Osteocyte (in vitro differentiated cells): ENCODE measurements around the gene NSUN6. TPM values are rescaled to one million over a fixed set of nuclear protein-coding genes. Genes with fewer than 3 reads are reported as not detected.

Source experiments
- DNase-seq: peaks from one replicate; pipeline ENCODE4 v3.0.0; 2021; ENCODE audit warnings: mixed read lengths; ENCODE audit not compliant: unreplicated experiment; ENCODE audit errors: extremely low spot score
- H3K27ac Mint-ChIP-seq: one replicate; pipeline ENCODE4 v1.8.0; 2021; ENCODE audit warnings: mild to moderate bottlenecking, mixed read lengths; ENCODE audit not compliant: unreplicated experiment
- H3K27me3 Mint-ChIP-seq: one replicate; pipeline ENCODE4 v1.8.0; 2021; ENCODE audit warnings: mixed read lengths; ENCODE audit not compliant: unreplicated experiment
- H3K36me3 Mint-ChIP-seq: one replicate; pipeline ENCODE4 v1.8.0; 2021; ENCODE audit warnings: mixed read lengths; ENCODE audit not compliant: unreplicated experiment
- H3K4me1 Mint-ChIP-seq: one replicate; pipeline ENCODE4 v1.8.0; 2021; ENCODE audit warnings: mixed read lengths; ENCODE audit not compliant: unreplicated experiment
- H3K4me3 Mint-ChIP-seq: one replicate; pipeline ENCODE4 v1.8.0; 2021; ENCODE audit warnings: mild to moderate bottlenecking, moderate library complexity, mixed read lengths; ENCODE audit not compliant: unreplicated experiment
- H3K9me3 Mint-ChIP-seq: one replicate; pipeline ENCODE4 v1.8.0; 2021; ENCODE audit warnings: mixed read lengths; ENCODE audit not compliant: unreplicated experiment
- total RNA-seq: library from RNA; stranded (reverse); gene quantifications from 2 replicates; pipeline ENCODE4 v1.2.1, GENCODE V29; 2021
- TF ChIP-seq, protein P1 (sequence below): fragments of 200-600 bp; sonication (generic); IDR thresholded peaks from 2 replicates; pipeline ENCODE4 v1.5.0; 2021; ENCODE audit warnings: antibody characterized with exemption, mild to moderate bottlenecking, moderate library complexity

The NSUN6 gene
- total RNA-seq, 1 donor from 2014 or later, result 8.3 TPM

DNA sequence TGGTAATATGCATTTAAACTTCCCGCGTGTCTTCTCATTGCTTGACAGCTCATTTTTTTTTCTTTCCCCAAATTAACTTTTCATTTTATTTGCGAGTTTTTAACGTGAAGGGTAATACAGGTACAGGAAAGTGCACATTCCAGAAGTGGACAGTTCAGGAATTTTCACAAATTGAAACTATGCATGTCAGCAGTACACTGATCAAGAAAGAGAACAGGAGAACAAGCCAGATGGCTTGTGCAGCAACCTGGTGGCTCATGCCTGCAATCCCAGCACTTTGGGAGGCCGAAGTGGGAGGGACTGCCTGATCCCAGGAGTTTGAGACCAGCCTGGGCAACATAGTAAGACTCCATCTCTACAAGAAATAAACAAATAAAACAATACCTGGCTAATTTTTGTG is 36.3 kb upstream of the NSUN6 start:
- Mint-ChIP-seq H3K9me3 (no peaks in the 10 kb centered on the region), H3K36me3 (peaks cover 6% of the 10 kb centered on the region), H3K4me1 (peaks cover 3% of the 10 kb centered on the region), H3K4me3 (no peak overlapping the region), H3K27me3 (peaks cover 10% of the 10 kb centered on the region), H3K27ac (no peak overlapping the region)
- DNase-seq, result no peak
- TF ChIP-seq, protein P1, sequence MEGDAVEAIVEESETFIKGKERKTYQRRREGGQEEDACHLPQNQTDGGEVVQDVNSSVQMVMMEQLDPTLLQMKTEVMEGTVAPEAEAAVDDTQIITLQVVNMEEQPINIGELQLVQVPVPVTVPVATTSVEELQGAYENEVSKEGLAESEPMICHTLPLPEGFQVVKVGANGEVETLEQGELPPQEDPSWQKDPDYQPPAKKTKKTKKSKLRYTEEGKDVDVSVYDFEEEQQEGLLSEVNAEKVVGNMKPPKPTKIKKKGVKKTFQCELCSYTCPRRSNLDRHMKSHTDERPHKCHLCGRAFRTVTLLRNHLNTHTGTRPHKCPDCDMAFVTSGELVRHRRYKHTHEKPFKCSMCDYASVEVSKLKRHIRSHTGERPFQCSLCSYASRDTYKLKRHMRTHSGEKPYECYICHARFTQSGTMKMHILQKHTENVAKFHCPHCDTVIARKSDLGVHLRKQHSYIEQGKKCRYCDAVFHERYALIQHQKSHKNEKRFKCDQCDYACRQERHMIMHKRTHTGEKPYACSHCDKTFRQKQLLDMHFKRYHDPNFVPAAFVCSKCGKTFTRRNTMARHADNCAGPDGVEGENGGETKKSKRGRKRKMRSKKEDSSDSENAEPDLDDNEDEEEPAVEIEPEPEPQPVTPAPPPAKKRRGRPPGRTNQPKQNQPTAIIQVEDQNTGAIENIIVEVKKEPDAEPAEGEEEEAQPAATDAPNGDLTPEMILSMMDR, result no peak

DNA sequence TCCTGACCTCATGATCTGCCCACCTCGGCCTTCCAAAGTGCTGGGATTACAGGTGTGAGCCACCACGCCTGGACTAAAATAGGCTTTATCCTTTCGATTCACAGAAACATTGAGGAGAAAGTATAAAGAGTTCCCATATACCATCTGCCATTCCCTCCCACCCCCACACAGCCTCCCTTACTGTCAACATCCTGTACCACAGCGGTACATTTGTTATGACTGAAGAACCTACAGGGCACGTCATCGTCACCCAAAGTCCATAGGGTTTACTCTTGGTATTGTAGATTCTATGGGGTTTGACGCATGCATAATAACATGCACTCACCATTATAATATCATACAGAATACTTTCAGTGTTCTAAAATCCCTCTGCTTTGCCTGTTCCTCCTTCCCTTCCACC is 35.8 kb upstream of the NSUN6 start:
- no peak for DNase-seq
- TF ChIP-seq, protein P1, result no peak
- Mint-ChIP-seq H3K4me1 (peaks cover 3% of the 10 kb centered on the region), H3K36me3 (peaks cover 10% of the 10 kb centered on the region), H3K27ac (no peak overlapping the region), H3K4me3 (no peak overlapping the region), H3K9me3 (no peaks in the 10 kb centered on the region), H3K27me3 (peaks cover 10% of the 10 kb centered on the region)

DNA sequence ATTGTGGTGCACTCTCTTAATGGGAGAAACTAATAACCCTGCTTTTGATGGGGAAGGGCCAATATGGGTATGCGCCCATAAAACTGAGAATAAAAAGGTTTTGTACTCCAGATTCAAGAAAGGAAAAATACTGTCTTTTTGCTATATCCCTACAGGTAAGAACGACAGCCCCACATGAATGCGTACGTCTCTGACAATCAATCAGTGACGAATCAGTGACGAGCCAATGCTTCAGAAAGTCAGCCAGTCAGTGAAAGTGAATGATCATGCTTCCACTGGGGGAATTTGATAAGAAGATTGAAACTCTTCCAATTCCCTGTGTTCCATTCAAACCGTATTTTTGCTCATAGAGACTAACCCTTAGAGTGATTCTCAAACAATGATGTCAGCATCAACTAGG is 34.2 kb upstream of the NSUN6 start:
- Mint-ChIP-seq H3K4me3 (no peak overlapping the region), H3K36me3 (peaks cover 18% of the 10 kb centered on the region), H3K27me3 (peaks cover 8% of the 10 kb centered on the region), H3K4me1 (peaks cover 12% of the 10 kb centered on the region), H3K27ac (no peak overlapping the region), H3K9me3 (no peaks in the 10 kb centered on the region)
- TF ChIP-seq, protein P1, result no peak
- no peak for DNase-seq

DNA sequence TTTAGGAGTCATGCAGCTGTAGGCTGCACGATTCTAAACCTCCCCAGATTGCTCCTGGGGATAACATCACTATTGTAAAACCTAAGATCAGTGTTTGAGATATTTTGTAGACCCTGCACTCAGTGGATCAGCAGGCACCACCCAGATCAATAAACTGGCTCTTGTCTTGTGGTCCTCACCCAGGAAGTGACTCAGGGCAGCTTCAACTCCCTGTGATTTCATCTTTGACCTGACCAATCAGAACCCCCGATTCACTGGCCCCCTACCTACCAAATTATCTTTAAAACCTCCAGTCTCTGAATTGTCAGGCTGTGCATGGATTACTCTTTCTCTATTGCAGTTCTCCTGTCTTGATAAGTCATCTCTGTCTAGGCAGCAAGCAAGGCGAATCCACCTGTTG is 33.6 kb upstream of the NSUN6 start:
- no peak overlapping the region for H3K27ac Mint-ChIP-seq
- DNase-seq, result no peak
- peaks cover 5% of the 10 kb centered on the region for H3K27me3 Mint-ChIP-seq
- peaks cover 12% of the 10 kb centered on the region for H3K4me1 Mint-ChIP-seq
- no peaks in the 10 kb centered on the region for H3K9me3 Mint-ChIP-seq
- H3K4me3 Mint-ChIP-seq, result no peak overlapping the region
- peaks cover 18% of the 10 kb centered on the region for H3K36me3 Mint-ChIP-seq
- TF ChIP-seq, protein P1, result no peak

DNA sequence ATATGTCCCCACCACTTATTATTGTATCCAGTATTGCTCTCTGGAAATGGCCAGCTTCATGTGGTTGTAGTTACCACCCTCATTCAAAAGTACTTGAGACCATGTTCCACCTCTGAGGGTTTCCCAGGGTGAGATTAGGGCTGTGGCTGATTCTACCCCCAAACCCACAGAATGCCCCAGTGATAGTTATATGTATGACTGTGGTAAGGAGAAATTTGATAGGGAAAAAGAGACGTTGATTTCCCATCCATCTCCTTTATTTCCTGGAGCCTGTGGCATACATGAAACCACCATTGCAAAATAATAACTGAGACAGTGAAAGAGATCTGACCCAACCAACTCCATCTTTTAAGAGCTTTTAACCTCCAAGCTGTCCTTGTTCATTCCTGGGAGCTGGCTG is 33.0 kb upstream of the NSUN6 start:
- peaks cover 12% of the 10 kb centered on the region for H3K4me1 Mint-ChIP-seq
- H3K36me3 Mint-ChIP-seq, result peaks cover 18% of the 10 kb centered on the region
- no peak overlapping the region for H3K27ac Mint-ChIP-seq

More for the DNA sequence above, 33.0 kb upstream of the NSUN6 start:
- TF ChIP-seq, protein P1, result no peak
- no peak overlapping the region for H3K4me3 Mint-ChIP-seq
- H3K9me3 Mint-ChIP-seq, result no peaks in the 10 kb centered on the region
- H3K27me3 Mint-ChIP-seq, result peaks cover 5% of the 10 kb centered on the region
- DNase-seq, result no peak
